Panc1 (cell line): ENCODE data around the gene FAM89A. TPM values are rescaled to one million over a fixed set of nuclear protein-coding genes. Genes with fewer than 3 reads are reported as not detected.
A peak's percentile ranks its signal among the peaks of the same experiment; 100 is the strongest.

Experiments
- ATAC-seq: fragments of 200-7000 bp; cut with Tn5 transposase; 2 replicates; pipeline ENCODE4 v1.9.1; 2020; ENCODE audit warnings: mild to moderate bottlenecking, moderate library complexity
- BruUV-seq: library from RNA; stranded (reverse); fragments of 400-500 nt; replicated peaks from 2 replicates; lab custom pipeline; 2021; lab: Mats Ljungman, UMichigan
- CTCF ChIA-PET: fragments of 300-600 bp; sonication (Branson Sonifier 250); formaldehyde crosslinking; loops from one replicate; lab custom pipeline; 2022; ENCODE audit warnings: antibody characterized with exemption; lab: Charles Lee
- POLR2A ChIA-PET: fragments of 300-600 bp; sonication (Branson Sonifier 250); formaldehyde crosslinking; loops from one replicate; lab custom pipeline; 2022; ENCODE audit warnings: antibody characterized with exemption; lab: Charles Lee
- DNase-seq: peaks from one replicate; pipeline ENCODE4 v3.0.0-alpha.2; 2010; ENCODE audit warnings: low read depth, low spot score
- H3K27ac ChIP-seq: 2 replicates; pipeline ENCODE4 v1.5.1; 2011; ENCODE audit warnings: mild to moderate bottlenecking, low read length, inconsistent platforms
- H3K27me3 ChIP-seq: fragments of 200-500 bp; sonication (Bioruptor generic); 2 replicates; pipeline ENCODE4 v1.6.0; 2014; ENCODE audit warnings: low read length, inconsistent platforms; ENCODE audit not compliant: control insufficient read depth, insufficient read depth
- H3K36me3 ChIP-seq: fragments of 200-500 bp; sonication (Bioruptor generic); 2 replicates; pipeline ENCODE4 v1.5.1; 2014; ENCODE audit warnings: inconsistent platforms, mild to moderate bottlenecking, low read length, moderate library complexity; ENCODE audit not compliant: control insufficient read depth, insufficient read depth
- H3K4me1 ChIP-seq: 2 replicates; pipeline ENCODE4 v1.5.1; 2011; ENCODE audit warnings: inconsistent platforms, mild to moderate bottlenecking, low read length, moderate library complexity; ENCODE audit not compliant: control insufficient read depth, insufficient read depth
- H3K4me3 ChIP-seq, 2 experiments: 2 replicates each; pipeline ENCODE4 v1.5.1; 2011 to 2012; ENCODE audit warnings: low read depth in 2 of 2, low read length in 2 of 2, mild to moderate bottlenecking in 2 of 2, inconsistent platforms in 1 of 2, moderate library complexity in 1 of 2
- H3K9me3 ChIP-seq: fragments of 200-500 bp; sonication (Bioruptor generic); 2 replicates; pipeline ENCODE4 v1.5.1; 2014; ENCODE audit warnings: low read depth, mild to moderate bottlenecking, inconsistent platforms, low read length, moderate library complexity; ENCODE audit not compliant: control insufficient read depth, insufficient read depth
- CTCF ChIP-seq: fragments of 450-650 bp; IDR thresholded peaks from 2 replicates; pipeline ENCODE4 v1.5.1; 2017; ENCODE audit warnings: mild to moderate bottlenecking
- POLR2AphosphoS5 ChIP-seq: IDR thresholded peaks from 2 replicates; pipeline ENCODE4 v1.6.1; 2012; ENCODE audit warnings: mild to moderate bottlenecking, low read depth, low read length, moderate library complexity
- REST ChIP-seq, 2 experiments: IDR thresholded peaks; 2 replicates each; pipeline ENCODE4 v1.6.1; 2011 to 2012; ENCODE audit warnings: low read depth in 2 of 2, control low read depth in 1 of 2, low read length in 1 of 2, mild to moderate bottlenecking in 1 of 2, moderate library complexity in 1 of 2; ENCODE audit not compliant: insufficient read depth in 1 of 2
- SIN3A ChIP-seq: IDR thresholded peaks from 2 replicates; pipeline ENCODE4 v1.6.1; 2012; ENCODE audit warnings: low read depth, mild to moderate bottlenecking, low read length, moderate library complexity, borderline replicate concordance; ENCODE audit not compliant: insufficient read depth
- TCF7L2 ChIP-seq: IDR thresholded peaks from 2 replicates; pipeline ENCODE4 v1.6.1; 2011; ENCODE audit warnings: mild to moderate bottlenecking, low read depth, low read length, inconsistent platforms
- in situ Hi-C: cut with HindIII; loops from 2 replicates; pipeline ENCODE4 v1.10.0; 2016; ENCODE audit warnings: low sequenced_read_pairs, low pct_unique_long_range_greater_than_20kb
- intact Hi-C: fragments of 100-400 bp; cut with micrococcal nuclease; formaldehyde crosslinking; loops from one replicate; pipeline ENCODE4 v1.10.0; 2022; ENCODE audit not compliant: unreplicated experiment
- total RNA-seq: library from RNA; stranded (reverse); gene quantifications from one replicate; pipeline ENCODE4 v1.2.1, GENCODE V29; 2021; ENCODE audit not compliant: unreplicated experiment

The FAM89A gene
- total RNA-seq, 1 experiment from 2014 or later: 2.2 TPM

DNA sequence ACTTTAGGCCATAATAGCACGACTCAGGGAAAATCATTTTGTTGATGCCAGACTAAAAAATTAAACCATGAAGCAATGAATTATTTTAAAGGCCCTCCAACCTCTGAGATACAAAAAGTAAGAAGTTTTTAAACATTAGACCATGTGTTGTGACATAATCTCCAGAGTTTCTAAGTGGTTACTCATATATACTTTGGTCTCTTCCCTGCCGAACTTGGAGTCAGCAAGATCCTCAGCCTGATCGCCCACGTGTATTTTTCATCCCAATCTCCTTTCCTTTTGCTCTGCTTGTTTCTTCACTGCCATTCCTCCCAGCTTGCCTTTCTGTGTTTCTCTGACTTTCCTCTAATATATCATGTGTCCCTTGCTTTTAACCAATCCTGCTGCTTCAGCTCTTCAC lies 57.4 kb downstream of the FAM89A start:
- Histone ChIP-seq H3K27ac (no peak overlapping the region), H3K9me3 (no peaks in the 10 kb centered on the region), H3K4me3 (no peak overlapping the region), H3K36me3 (peaks cover 2% of the 10 kb centered on the region), H3K4me1 (peaks cover 1% of the 10 kb centered on the region), H3K27me3 (no peaks in the 10 kb centered on the region)
- in situ Hi-C loops: no loop called here
- no TSS peak for BruUV-seq
- no peak for DNase-seq
- TF ChIP-seq SIN3A (no peak), CTCF (no peak), TCF7L2 (no peak), REST (IDR thresholded peaks at IDR 0.05; ENCODE audit: insufficient read depth in 1 of 2, low read depth in 2 of 2, low read length in 1 of 2) (no peak), POLR2AphosphoS5 (no peak)
- intact Hi-C loops: no loop called here
- ChIA-PET POLR2A (no interaction called here), CTCF (no interaction called here)
- no peak for ATAC-seq

DNA sequence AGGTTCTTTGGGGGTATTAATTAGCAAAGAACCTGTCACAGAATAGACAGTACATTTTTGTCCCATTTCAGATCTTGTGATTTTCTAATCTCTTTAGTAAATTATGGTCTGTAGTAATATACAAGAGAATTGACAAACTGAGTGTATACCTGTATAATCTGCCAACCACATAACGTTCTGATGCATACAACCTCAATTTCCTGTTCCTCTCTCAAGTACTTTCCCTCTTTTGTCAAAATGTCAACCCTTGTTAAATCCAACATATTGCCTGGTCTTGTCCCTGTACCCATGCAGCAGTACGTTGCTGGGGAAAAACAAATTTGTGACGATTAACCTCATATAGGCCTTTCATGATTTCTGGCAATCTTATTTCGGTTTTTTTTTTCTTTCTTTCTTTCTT lies 60.1 kb downstream of the FAM89A start:
- ChIA-PET POLR2A (no interaction called here), CTCF (no interaction called here)
- Histone ChIP-seq H3K4me1 (peaks cover 9% of the 10 kb centered on the region), H3K36me3 (peaks cover 2% of the 10 kb centered on the region), H3K27me3 (no peaks in the 10 kb centered on the region), H3K9me3 (no peaks in the 10 kb centered on the region), H3K27ac (peak overlapping the region; percentile 88), H3K4me3 (peak overlapping the region; percentile 95 to 96)
- DNase-seq: no peak
- intact Hi-C loops (no loop called here), in situ Hi-C loops (no loop called here)
- BruUV-seq: no TSS peak
- ATAC-seq: no peak
- TF ChIP-seq SIN3A (no peak), CTCF (no peak), POLR2AphosphoS5 (no peak), REST (IDR thresholded peaks at IDR 0.05; ENCODE audit: insufficient read depth in 1 of 2, low read depth in 2 of 2, low read length in 1 of 2) (no peak), TCF7L2 (no peak)
